Breast epithelium (tissue), 3 donors: ENCODE measurements around the gene ELL.

Source experiments
- POLR2AphosphoS5 ChIP-seq, 3 donors: sonication (generic); formaldehyde crosslinking; IDR thresholded peaks; one replicate each; pipeline ENCODE4 v1.6.1; 2017; ENCODE audit warnings: antibody characterized with exemption in 3 of 3
- TF ChIP-seq, protein P1 (sequence below), 3 donors: fragments of 450-650 bp; IDR thresholded peaks; one replicate each; pipeline ENCODE4 v1.5.1; 2016 to 2017; ENCODE audit warnings: antibody characterized with exemption in 3 of 3, mild to moderate bottlenecking in 3 of 3, moderate library complexity in 3 of 3

DNA sequence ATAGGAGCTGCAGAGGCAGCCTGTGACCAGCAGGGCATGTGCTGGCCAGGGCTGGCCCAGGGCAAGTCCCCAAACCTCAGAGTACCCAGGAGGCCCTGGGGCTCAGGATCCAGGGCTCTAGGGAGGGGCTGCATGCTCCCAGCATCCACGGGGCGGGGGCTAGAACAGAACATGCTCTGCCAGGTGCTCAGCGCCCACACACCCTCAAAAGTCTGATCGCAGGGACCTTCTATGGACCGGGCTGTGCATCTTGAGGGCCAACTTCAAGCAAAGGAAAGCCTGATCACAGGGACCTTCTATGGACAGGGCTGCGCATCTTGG is 33.5 kb downstream of the ELL start:
- TF ChIP-seq, protein P1, sequence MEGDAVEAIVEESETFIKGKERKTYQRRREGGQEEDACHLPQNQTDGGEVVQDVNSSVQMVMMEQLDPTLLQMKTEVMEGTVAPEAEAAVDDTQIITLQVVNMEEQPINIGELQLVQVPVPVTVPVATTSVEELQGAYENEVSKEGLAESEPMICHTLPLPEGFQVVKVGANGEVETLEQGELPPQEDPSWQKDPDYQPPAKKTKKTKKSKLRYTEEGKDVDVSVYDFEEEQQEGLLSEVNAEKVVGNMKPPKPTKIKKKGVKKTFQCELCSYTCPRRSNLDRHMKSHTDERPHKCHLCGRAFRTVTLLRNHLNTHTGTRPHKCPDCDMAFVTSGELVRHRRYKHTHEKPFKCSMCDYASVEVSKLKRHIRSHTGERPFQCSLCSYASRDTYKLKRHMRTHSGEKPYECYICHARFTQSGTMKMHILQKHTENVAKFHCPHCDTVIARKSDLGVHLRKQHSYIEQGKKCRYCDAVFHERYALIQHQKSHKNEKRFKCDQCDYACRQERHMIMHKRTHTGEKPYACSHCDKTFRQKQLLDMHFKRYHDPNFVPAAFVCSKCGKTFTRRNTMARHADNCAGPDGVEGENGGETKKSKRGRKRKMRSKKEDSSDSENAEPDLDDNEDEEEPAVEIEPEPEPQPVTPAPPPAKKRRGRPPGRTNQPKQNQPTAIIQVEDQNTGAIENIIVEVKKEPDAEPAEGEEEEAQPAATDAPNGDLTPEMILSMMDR (IDR thresholded peaks at IDR 0.05): peak in 2 of 3 donors; percentile 38 to 43
- peak in 1 of 3 donors; percentile 1 for TF ChIP-seq POLR2AphosphoS5 (IDR thresholded peaks at IDR 0.05)
